Skeletal muscle satellite cell (primary cell): ENCODE measurements around the gene MMD2. TPM values are rescaled to one million over a fixed set of nuclear protein-coding genes. Genes with fewer than 3 reads are reported as not detected.

Experiments
- H3K27me3 ChIP-seq: 2 replicates; pipeline ENCODE4 v1.7.0; 2013; ENCODE audit warnings: low read length; ENCODE audit not compliant: control insufficient read depth, insufficient read depth
- H3K36me3 ChIP-seq: 2 replicates; pipeline ENCODE4 v1.7.0; 2013; ENCODE audit warnings: mild to moderate bottlenecking, control low read depth, low read length; ENCODE audit not compliant: insufficient read depth
- H3K4me1 ChIP-seq: 2 replicates; pipeline ENCODE4 v1.7.0; 2013; ENCODE audit warnings: low read length; ENCODE audit not compliant: control insufficient read depth, insufficient read depth
- H3K4me2 ChIP-seq: 2 replicates; pipeline ENCODE4 v1.7.0; 2013; ENCODE audit warnings: mild to moderate bottlenecking, low read length
- H3K4me3 ChIP-seq: 2 replicates; pipeline ENCODE4 v1.7.0; 2013; ENCODE audit warnings: low read length
- H3K9ac ChIP-seq: 2 replicates; pipeline ENCODE4 v1.7.0; 2013; ENCODE audit warnings: mild to moderate bottlenecking, low read depth, low read length, moderate library complexity
- H3K9me3 ChIP-seq: replicated peaks from 2 replicates; pipeline ENCODE4 v1.7.0; 2013; ENCODE audit warnings: mild to moderate bottlenecking, control low read depth, low read length
- small RNA-seq: library from RNA; depleted of rRNA; stranded (forward); fragments of <200 nt; gene quantifications from one replicate; pipeline ENCODE3, GENCODE V24; 2012

Gene MMD2

GRCh38 chr7:4861227-4861626 lies 97.8 kb downstream of the MMD2 start:
- H3K4me1 ChIP-seq: no peaks in the 10 kb centered on the region
- H3K4me3 ChIP-seq: peak overlapping the region; percentile 50
- H3K9ac ChIP-seq: no peak overlapping the region

GRCh38 chr7:4857189-4857588 lies 101.8 kb downstream of the MMD2 start:
- Histone ChIP-seq H3K4me3 (no peak overlapping the region), H3K27me3 (peaks cover 31% of the 10 kb centered on the region), H3K9ac (no peak overlapping the region), H3K4me2 (no peak overlapping the region), H3K9me3 (peaks cover 2% of the 10 kb centered on the region), H3K36me3 (no peaks in the 10 kb centered on the region), H3K4me1 (no peaks in the 10 kb centered on the region)

More at GRCh38 chr7:4861227-4861626, 97.8 kb downstream of the MMD2 start:
- Histone ChIP-seq H3K27me3 (peaks cover 47% of the 10 kb centered on the region), H3K36me3 (no peaks in the 10 kb centered on the region), H3K4me2 (peak overlapping the region; percentile 48), H3K9me3 (peaks cover 2% of the 10 kb centered on the region)

GRCh38 chr7:4856336-4857057 lies 102.5 kb downstream of the MMD2 start:
- no peak overlapping the region for H3K4me2 ChIP-seq
- peaks cover 25% of the 10 kb centered on the region for H3K27me3 ChIP-seq
- H3K4me3 ChIP-seq: no peak overlapping the region
- H3K4me1 ChIP-seq: no peaks in the 10 kb centered on the region
- peaks cover 1% of the 10 kb centered on the region for H3K9me3 ChIP-seq
- H3K9ac ChIP-seq: no peak overlapping the region
- H3K36me3 ChIP-seq: no peaks in the 10 kb centered on the region

Small RNA genes lying within 50 kb of the gene (small RNA-seq; reads per million reads assigned to genes)
- gene AC092032.1: not detected
